NCI-H524 (cell line): ENCODE data around the gene MAP2K4.
A peak's percentile ranks its signal among the peaks of the same experiment; 100 is the strongest.
"Not testable (repeated sequence)": the region's sequence is repeated elsewhere in the genome, so short reads cannot be mapped to it uniquely, and the experiment has no call there.

Source experiments
- DNase-seq, 2 experiments: peaks; one replicate each; lab custom pipeline; 2025; lab: John Stamatoyannopoulos, UW

The MAP2K4 gene

GRCh38 chr17:12162187-12162586, 141.5 kb downstream of the MAP2K4 start:
- DNase-seq, result not testable (repeated sequence)

GRCh38 chr17:12164085-12164484, 143.4 kb downstream of the MAP2K4 start:
- no peak for DNase-seq

GRCh38 chr17:12178644-12179330, 158.1 kb downstream of the MAP2K4 start:
- no peak for DNase-seq

GRCh38 chr17:12180644-12181261, 160.1 kb downstream of the MAP2K4 start:
- peak in 1 of 2 experiments; percentile 38 for DNase-seq

- DNase-seq, result no peak
Measured at GRCh38 chr17:12187658-12188057, 167.0 kb downstream of the MAP2K4 start.

GRCh38 chr17:12193144-12193735, 172.6 kb downstream of the MAP2K4 start:
- no peak for DNase-seq
